Gastroesophageal sphincter (tissue), 4 donors: Measurements from ENCODE around the gene ITGA6. TPM values are rescaled to one million over a fixed set of nuclear protein-coding genes. Genes with fewer than 3 reads are reported as not detected.

Experiments used
- ATAC-seq: fragments of 150-250 bp; one replicate; pipeline ENCODE4 v1.9.1; 2016; ENCODE audit warnings: mild to moderate bottlenecking, moderate library complexity
- H3K27ac ChIP-seq, 4 donors: fragments of 200-600 bp; sonication (generic) in 3 of 4; 1 replicate in 3 of 4; 2 replicates in 1 of 4; pipeline ENCODE4 v1.5.1; 2016 to 2019
- H3K27me3 ChIP-seq: fragments of 200-600 bp; sonication (generic); one replicate; pipeline ENCODE4 v1.5.1; 2019
- H3K36me3 ChIP-seq, 2 donors: fragments of 200-600 bp; sonication (generic); one replicate each; pipeline ENCODE4 v1.5.1; 2019; ENCODE audit warnings: control low read depth in 1 of 2
- H3K4me1 ChIP-seq, 3 donors: fragments of 200-600 bp; sonication (generic); 1 replicate in 2 of 3; 2 replicates in 1 of 3; pipeline ENCODE4 v1.5.1; 2016 to 2019; ENCODE audit warnings: control low read depth in 2 of 3
- H3K4me3 ChIP-seq, 2 donors: fragments of 200-600 bp; sonication (generic); one replicate each; pipeline ENCODE4 v1.5.1; 2019; ENCODE audit warnings: mild to moderate bottlenecking in 1 of 2, moderate library complexity in 1 of 2
- H3K9me3 ChIP-seq, 3 donors: fragments of 200-600 bp; sonication (generic); one replicate each; pipeline ENCODE4 v1.5.1; 2017 to 2019; ENCODE audit warnings: control low read depth in 2 of 3
- EP300 ChIP-seq: sonication (generic); formaldehyde crosslinking; IDR thresholded peaks from one replicate; pipeline ENCODE4 v1.6.1; 2017; ENCODE audit warnings: antibody characterized with exemption, mild to moderate bottlenecking
- POLR2A ChIP-seq, 2 donors: fragments of 450-650 bp; IDR thresholded peaks; one replicate each; pipeline ENCODE4 v1.6.1; 2017; ENCODE audit warnings: antibody characterized with exemption in 2 of 2, mild to moderate bottlenecking in 2 of 2, moderate library complexity in 1 of 2
- POLR2AphosphoS5 ChIP-seq: sonication (generic); formaldehyde crosslinking; IDR thresholded peaks from one replicate; pipeline ENCODE4 v1.6.1; 2017; ENCODE audit warnings: antibody characterized with exemption
- WGBS, 2 donors: methylation state at CpG; one replicate each; pipeline ENCODE4 v1.1.5; 2018; ENCODE audit warnings: low coverage in 1 of 2; 5-methylcytosine and 5-hydroxymethylcytosine counted together
- total RNA-seq, 4 donors: library from RNA; depleted of rRNA; stranded (reverse); fragments of >200 nt; gene quantifications; one replicate each; pipeline ENCODE4 v1.1.0, GENCODE V29; 2016
- TF ChIP-seq, protein P1 (sequence below), 4 experiments: fragments of 200-600 bp in 2 of 4; fragments of 450-650 bp in 2 of 4; sonication (generic) in 1 of 4; IDR thresholded peaks; one replicate each; pipeline ENCODE4 v1.5.1; 2017 to 2019; ENCODE audit warnings: antibody characterized with exemption in 4 of 4, mild to moderate bottlenecking in 2 of 4, moderate library complexity in 2 of 4

Gene ITGA6
- total RNA-seq, 4 donors from 2014 or later, result 32.5 to 62.2 (median 48.7) TPM

DNA sequence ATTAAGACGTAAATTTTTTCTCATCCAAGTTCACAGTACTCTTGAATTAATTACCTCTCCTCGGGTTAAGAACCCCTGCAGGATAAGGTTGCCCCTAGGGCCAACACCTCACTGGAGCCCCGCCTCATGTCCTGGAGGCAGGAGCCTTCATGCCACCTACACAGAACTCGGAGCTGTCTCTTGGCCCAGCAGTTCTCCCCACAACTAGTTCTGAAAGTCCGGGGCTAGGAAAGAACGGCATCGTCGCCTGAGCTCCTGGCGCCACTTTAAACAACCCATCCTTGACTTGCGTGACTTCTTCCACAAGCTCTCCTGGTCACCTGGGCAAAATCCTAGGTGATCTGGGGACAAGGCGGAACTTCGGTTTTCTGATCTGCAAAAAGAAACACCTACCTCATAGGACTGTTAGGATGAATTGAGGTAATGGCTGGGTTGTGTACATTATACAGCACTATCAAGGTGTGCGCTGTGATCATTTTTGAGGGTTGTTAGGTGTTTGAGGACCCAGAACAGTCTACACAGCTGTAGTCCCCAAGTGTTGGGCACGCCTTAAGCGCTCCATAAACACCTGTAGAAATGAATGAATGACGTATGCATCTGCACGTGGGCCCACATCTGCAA, 641 bp upstream of the ITGA6 start:
- no peak for ATAC-seq
- Histone ChIP-seq H3K9me3 (no peaks in the 10 kb centered on the region), H3K27me3 (peaks cover 56% of the 10 kb centered on the region), H3K27ac (peak overlapping the region in 3 of 4 donors; percentile 74 to 83 (median 79)), H3K4me1 (peaks cover 0 to 22% (median 3%) of the 10 kb centered on the region in 3 donors), H3K36me3 (no peaks in the 10 kb centered on the region), H3K4me3 (peak overlapping the region; percentile 60 to 76)
- TF ChIP-seq EP300 (no peak), POLR2AphosphoS5 (no peak), POLR2A (IDR thresholded peaks at IDR 0.05) (no peak)
- TF ChIP-seq, protein P1, sequence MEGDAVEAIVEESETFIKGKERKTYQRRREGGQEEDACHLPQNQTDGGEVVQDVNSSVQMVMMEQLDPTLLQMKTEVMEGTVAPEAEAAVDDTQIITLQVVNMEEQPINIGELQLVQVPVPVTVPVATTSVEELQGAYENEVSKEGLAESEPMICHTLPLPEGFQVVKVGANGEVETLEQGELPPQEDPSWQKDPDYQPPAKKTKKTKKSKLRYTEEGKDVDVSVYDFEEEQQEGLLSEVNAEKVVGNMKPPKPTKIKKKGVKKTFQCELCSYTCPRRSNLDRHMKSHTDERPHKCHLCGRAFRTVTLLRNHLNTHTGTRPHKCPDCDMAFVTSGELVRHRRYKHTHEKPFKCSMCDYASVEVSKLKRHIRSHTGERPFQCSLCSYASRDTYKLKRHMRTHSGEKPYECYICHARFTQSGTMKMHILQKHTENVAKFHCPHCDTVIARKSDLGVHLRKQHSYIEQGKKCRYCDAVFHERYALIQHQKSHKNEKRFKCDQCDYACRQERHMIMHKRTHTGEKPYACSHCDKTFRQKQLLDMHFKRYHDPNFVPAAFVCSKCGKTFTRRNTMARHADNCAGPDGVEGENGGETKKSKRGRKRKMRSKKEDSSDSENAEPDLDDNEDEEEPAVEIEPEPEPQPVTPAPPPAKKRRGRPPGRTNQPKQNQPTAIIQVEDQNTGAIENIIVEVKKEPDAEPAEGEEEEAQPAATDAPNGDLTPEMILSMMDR (IDR thresholded peaks at IDR 0.05), result no peak
- 50 to 66% methylated on average over 8 to 11 of the region's 17 CpGs for WGBS, 2 donors

DNA sequence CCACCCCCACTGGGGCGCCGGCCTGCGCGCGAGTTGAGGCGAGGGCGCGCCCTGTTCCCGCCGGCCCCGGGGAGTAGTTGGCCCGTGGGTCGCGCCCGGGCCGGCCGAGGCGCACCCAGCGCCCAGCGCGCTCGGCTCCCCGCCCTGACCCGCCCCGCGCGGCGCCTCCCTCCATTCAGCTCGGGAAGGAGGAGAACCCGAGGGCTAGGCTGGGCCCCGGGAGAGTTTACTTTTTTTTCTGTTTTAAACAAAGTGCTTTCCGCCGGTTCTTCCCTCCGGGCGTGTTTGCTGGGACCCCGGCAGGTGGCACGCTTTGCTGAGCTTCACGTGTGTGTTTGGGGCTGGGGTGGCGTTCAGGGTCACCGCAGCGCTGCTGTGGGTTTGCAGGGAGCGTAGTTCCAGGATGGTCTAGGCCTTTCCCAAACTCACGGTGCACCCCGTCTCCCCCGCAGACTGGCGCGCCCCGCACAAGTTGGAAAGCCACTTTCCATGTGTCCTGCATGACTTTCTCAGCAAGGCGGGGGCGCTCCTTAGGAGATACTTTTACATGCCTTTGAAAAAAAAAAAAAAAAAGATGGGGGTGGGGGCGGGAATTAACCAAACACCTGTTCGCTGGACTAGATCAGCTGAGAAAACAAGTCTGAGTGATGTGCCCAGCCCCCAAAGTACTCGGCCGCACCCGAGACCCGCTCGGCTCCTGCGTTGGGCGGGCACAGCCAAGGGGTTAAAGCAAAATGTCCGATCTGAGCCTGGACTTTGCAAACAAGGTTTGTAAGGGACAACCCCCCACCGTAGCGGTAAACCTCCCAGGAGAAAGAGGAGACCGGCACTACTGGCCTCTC, 825 bp downstream of the ITGA6 start:
- TF ChIP-seq EP300, result no peak
- no peak for TF ChIP-seq POLR2A (IDR thresholded peaks at IDR 0.05)
- TF ChIP-seq, protein P1 (IDR thresholded peaks at IDR 0.05), result no peak
- TF ChIP-seq POLR2AphosphoS5, result no peak
- Histone ChIP-seq H3K36me3 (no peaks in the 10 kb centered on the region), H3K9me3 (no peaks in the 10 kb centered on the region), H3K4me1 (peaks cover 0 to 22% (median 3%) of the 10 kb centered on the region in 3 donors), H3K4me3 (peak overlapping the region; percentile 60 to 76), H3K27ac (peak overlapping the region in 3 of 4 donors; percentile 74 to 83 (median 79)), H3K27me3 (peaks cover 51% of the 10 kb centered on the region)
- 26 to 27% methylated on average over 12 to 13 of the region's 63 CpGs for WGBS, 2 donors
- peak; percentile 41 for ATAC-seq

DNA sequence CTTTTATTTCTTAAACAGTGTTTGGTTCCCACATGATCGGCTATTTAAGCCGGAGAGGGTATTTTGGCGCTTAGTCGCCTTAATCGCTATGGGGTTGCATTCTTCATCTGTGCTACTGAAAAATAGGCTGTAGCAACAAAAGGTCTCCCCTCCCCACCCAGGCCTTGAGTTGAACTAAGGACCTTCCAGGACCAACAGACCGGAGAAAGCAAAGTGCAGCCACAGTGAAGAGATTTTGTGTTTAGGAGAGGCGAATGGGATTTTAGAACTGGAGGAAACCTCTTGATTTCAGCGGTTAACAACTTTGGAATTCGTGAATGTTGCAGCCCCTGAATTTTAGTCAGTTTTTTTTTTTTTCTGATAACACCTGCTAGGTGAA, 1.4 kb downstream of the ITGA6 start:
- Histone ChIP-seq H3K9me3 (no peaks in the 10 kb centered on the region), H3K36me3 (no peaks in the 10 kb centered on the region), H3K4me3 (peak overlapping the region; percentile 60 to 76), H3K4me1 (peaks cover 0 to 22% (median 3%) of the 10 kb centered on the region in 3 donors), H3K27ac (peak overlapping the region in 3 of 4 donors; percentile 46 to 83 (median 79)), H3K27me3 (peaks cover 51% of the 10 kb centered on the region)
- ATAC-seq, result no peak
- WGBS, 2 donors, result 62 to 63% methylated on average over 9 of the region's 9 CpGs
- TF ChIP-seq, protein P1 (IDR thresholded peaks at IDR 0.05), result no peak
- no peak for TF ChIP-seq POLR2A (IDR thresholded peaks at IDR 0.05)
- TF ChIP-seq POLR2AphosphoS5, result no peak
- no peak for TF ChIP-seq EP300

DNA sequence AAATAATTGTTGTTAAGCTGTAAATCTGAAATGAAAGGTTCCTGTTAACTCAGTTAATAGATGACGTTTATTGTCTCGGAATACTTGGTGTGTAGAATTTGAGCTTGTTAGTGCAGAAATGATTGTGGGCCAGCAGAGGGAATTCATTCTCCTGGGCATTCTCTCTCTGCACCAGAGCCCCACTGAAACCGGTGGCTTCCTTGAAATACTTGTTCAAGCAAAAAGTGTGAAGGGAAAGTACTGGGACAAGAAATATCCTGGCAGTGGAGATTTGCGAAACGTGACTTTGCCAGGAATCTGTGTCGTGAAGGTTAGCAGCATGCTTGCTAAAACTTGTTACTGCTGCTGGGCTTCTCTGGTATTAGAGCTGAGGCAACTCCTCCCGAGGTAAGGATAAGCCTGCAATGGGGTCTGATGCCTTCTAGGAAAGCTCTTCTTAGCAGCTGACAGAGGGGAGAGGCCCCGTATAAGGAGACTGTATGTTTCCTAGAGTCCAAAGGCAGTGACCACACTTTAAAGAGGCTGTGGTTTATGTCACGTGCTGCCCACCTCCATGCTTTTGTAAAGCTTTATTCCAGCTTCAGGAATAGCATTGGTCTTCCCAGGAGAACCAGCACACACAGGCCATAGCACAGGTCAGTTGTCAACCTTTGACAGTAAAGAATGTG, 2.0 kb downstream of the ITGA6 start:
- Histone ChIP-seq H3K9me3 (no peaks in the 10 kb centered on the region), H3K4me1 (peaks cover 0 to 22% (median 3%) of the 10 kb centered on the region in 3 donors), H3K36me3 (no peaks in the 10 kb centered on the region), H3K27ac (peak overlapping the region in 3 of 4 donors; percentile 18 to 83 (median 79)), H3K27me3 (peaks cover 51% of the 10 kb centered on the region), H3K4me3 (peak overlapping the region; percentile 60 to 76)
- ATAC-seq, result no peak
- no peak for TF ChIP-seq EP300
- TF ChIP-seq, protein P1 (IDR thresholded peaks at IDR 0.05), result no peak
- no peak for TF ChIP-seq POLR2AphosphoS5
- TF ChIP-seq POLR2A (IDR thresholded peaks at IDR 0.05), result no peak
- 33 to 35% methylated on average over 4 to 9 of the region's 9 CpGs for WGBS, 2 donors
